D721Med (cell line): ENCODE data around the gene ATP7B.

Experiments
- DNase-seq: peaks from one replicate; pipeline ENCODE4 v3.0.0; 2011; ENCODE audit warnings: low spot score; ENCODE audit not compliant: insufficient read length
- FAIRE-seq: peaks from 2 replicates; lab custom pipeline; 2011; peaks lifted over from hg19 to GRCh38; lab: Jason Lieb, UNC
- TF ChIP-seq, protein P1 (sequence below): IDR thresholded peaks from 2 replicates; pipeline ENCODE4 v1.5.1; 2012; ENCODE audit warnings: mild to moderate bottlenecking, control low read depth; ENCODE audit not compliant: insufficient read depth; ENCODE audit errors: missing control alignments

The ATP7B gene

GRCh38 chr13:52006523-52007245 lies 4.6 kb downstream of the ATP7B start:
- no peak for DNase-seq
- TF ChIP-seq, protein P1, sequence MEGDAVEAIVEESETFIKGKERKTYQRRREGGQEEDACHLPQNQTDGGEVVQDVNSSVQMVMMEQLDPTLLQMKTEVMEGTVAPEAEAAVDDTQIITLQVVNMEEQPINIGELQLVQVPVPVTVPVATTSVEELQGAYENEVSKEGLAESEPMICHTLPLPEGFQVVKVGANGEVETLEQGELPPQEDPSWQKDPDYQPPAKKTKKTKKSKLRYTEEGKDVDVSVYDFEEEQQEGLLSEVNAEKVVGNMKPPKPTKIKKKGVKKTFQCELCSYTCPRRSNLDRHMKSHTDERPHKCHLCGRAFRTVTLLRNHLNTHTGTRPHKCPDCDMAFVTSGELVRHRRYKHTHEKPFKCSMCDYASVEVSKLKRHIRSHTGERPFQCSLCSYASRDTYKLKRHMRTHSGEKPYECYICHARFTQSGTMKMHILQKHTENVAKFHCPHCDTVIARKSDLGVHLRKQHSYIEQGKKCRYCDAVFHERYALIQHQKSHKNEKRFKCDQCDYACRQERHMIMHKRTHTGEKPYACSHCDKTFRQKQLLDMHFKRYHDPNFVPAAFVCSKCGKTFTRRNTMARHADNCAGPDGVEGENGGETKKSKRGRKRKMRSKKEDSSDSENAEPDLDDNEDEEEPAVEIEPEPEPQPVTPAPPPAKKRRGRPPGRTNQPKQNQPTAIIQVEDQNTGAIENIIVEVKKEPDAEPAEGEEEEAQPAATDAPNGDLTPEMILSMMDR: no peak
- FAIRE-seq: no peak

GRCh38 chr13:52005841-52006522 lies 5.3 kb downstream of the ATP7B start:
- TF ChIP-seq, protein P1: no peak
- no peak for DNase-seq
- FAIRE-seq: no peak

GRCh38 chr13:52004511-52005170 lies 6.6 kb downstream of the ATP7B start:
- no peak for DNase-seq
- TF ChIP-seq, protein P1: no peak
- FAIRE-seq: no peak

- TF ChIP-seq, protein P1: no peak
- FAIRE-seq (no peak), DNase-seq (no peak)
Observed at GRCh38 chr13:52003541-52003940, 7.7 kb downstream of the ATP7B start.

DNA sequence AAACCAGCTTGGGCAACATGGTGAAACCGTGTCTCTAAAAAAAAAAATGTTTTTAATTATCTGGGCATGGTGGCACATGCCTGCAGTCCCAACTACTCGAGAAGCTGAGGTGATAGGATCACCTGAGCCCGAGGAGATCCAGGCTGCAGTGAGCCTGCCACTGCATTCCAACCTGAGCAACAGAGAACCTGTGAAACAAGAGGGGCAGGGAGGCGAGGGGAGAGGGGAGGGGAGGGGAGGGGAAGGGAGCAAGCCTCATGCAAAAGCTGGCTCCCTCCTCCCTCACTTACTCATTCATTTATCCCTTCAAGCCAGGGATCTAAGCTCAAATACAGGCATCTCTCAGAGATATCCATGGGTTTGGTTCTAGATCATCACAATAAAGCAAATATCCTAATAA lies 8.9 kb downstream of the ATP7B start:
- no peak for FAIRE-seq
- TF ChIP-seq, protein P1: no peak
- no peak for DNase-seq

DNA sequence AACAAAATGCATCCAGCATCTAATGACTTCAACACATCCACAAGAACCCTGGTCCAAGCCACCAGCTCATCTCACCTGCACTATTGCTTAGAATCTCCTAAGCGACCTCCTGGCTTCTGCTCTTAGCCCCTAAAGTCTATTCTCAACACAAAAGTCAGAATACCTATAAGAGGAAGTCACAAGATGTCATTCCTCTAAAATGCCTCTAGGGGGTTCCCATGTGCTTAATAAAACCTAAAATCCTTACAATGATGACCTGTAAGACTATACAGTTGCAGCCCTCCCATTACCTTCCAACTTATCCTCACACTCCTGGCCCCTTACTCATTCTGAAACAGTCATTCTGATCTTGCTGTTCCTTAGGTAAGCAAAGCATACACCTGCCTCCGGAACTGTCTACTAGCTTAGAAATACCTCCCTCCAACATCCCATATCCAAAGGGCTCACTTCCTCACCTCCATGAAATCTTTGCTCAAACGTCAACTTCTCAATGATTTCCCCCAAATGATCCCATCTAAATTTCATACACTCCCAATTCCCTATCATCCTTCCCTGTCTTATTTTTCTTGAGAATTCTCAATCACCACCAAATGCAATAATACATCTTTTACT lies 10.0 kb downstream of the ATP7B start:
- TF ChIP-seq, protein P1: peak; percentile 66
- FAIRE-seq (peak; percentile 25), DNase-seq (peak; percentile 67)
